22Rv1 (cell line): ENCODE data around the gene DAP3.
A peak's percentile ranks its signal among the peaks of the same experiment; 100 is the strongest.
"Not testable (repeated sequence)": the region's sequence is repeated elsewhere in the genome, so short reads cannot be mapped to it uniquely, and the experiment has no call there.

Experiments
- H3K27ac ChIP-seq: fragments of 450-650 bp; 2 replicates; pipeline ENCODE4 v1.5.1; 2017
- ZFX ChIP-seq: fragments of 450-650 bp; IDR thresholded peaks from 2 replicates; pipeline ENCODE4 v1.6.1; 2017; ENCODE audit warnings: antibody characterized with exemption, borderline replicate concordance
- TF ChIP-seq, protein P1 (sequence below): fragments of 450-650 bp; IDR thresholded peaks from 2 replicates; pipeline ENCODE4 v1.5.1; 2017; ENCODE audit warnings: mild to moderate bottlenecking

DAP3 gene

GRCh38 chr1:155745284-155746228, 56.7 kb downstream of the DAP3 start:
- peak overlapping the region; percentile 83 for H3K27ac ChIP-seq
- TF ChIP-seq, protein P1, sequence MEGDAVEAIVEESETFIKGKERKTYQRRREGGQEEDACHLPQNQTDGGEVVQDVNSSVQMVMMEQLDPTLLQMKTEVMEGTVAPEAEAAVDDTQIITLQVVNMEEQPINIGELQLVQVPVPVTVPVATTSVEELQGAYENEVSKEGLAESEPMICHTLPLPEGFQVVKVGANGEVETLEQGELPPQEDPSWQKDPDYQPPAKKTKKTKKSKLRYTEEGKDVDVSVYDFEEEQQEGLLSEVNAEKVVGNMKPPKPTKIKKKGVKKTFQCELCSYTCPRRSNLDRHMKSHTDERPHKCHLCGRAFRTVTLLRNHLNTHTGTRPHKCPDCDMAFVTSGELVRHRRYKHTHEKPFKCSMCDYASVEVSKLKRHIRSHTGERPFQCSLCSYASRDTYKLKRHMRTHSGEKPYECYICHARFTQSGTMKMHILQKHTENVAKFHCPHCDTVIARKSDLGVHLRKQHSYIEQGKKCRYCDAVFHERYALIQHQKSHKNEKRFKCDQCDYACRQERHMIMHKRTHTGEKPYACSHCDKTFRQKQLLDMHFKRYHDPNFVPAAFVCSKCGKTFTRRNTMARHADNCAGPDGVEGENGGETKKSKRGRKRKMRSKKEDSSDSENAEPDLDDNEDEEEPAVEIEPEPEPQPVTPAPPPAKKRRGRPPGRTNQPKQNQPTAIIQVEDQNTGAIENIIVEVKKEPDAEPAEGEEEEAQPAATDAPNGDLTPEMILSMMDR = 0 out of 2 replicates have a peak, but pooled peaks have one; percentile 12

DNA sequence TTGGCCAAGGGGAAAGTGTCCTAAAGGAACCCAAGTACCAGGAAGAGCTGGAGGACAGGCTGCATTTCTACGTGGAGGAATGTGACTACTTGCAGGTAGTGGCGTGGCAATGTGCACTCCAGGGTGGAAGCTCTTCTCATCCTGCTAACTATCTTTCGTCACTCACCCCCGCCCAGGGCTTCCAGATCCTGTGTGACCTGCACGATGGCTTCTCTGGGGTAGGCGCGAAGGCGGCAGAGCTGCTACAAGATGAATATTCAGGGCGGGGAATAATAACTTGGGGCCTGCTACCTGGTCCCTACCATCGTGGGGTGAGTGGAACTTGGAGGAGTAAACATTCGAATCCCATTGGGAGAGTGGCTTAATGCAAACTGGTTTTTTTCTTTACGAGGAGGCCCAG, 58.7 kb downstream of the DAP3 start:
- not testable (repeated sequence) for H3K27ac ChIP-seq

DNA sequence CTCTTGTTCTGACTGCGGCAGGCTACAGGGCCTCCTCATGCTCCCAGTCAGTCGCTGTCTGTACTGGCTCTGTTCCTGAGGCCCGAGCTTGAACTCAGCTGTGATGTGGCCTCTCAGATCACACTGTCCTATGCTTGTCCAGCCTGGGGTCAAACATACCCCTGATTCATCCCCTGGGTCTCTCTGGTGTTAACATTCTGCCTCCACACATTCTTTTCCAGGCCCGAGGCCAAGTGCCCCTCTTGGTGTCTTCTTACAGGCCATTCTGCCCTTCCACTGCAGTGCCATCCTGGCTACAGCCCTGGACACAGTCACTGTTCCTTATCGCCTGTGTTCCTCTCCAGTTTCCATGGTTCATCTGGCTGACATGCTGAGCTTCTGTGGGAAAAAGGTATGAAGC, 59.2 kb downstream of the DAP3 start:
- not testable (repeated sequence) for H3K27ac ChIP-seq

- not testable (repeated sequence) for H3K27ac ChIP-seq
Measured at GRCh38 chr1:155759017-155759416, 70.1 kb downstream of the DAP3 start.

DNA sequence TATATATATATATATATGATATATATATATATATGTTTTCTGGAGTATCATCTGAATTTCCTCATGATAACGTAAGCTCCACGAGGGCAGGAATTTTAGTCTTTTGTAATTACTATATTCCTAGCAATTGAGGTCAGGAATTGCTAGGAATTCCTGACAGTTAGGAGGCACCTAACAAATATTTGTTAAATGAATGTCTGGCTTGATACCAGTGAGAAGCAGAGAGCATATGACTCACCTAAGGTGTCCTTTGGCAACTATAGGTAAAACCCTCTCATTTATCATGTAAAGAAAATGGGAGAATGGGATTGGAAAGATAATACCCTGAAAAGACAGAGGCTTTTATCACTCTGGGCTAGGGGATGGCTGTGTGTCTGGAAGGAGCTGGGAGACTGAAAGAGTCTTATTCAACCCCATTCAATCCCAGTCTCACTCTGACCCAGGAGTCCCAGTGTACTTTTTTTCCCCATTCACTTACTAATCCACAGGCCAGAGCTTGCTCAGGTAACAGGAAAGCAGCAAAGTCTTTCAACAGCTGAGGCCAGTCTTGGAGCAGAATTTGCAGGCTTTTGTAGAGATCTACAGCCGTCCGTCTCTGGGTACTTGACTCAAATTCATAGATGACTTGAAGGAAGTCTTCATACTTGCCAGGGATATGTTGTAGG, 71.2 kb downstream of the DAP3 start:
- TF ChIP-seq ZFX = no peak
- TF ChIP-seq, protein P1 = no peak
- no peak overlapping the region for H3K27ac ChIP-seq

GRCh38 chr1:155760751-155761475, 72.0 kb downstream of the DAP3 start:
- H3K27ac ChIP-seq = no peak overlapping the region
- TF ChIP-seq ZFX = no peak
- TF ChIP-seq, protein P1 = no peak

DNA sequence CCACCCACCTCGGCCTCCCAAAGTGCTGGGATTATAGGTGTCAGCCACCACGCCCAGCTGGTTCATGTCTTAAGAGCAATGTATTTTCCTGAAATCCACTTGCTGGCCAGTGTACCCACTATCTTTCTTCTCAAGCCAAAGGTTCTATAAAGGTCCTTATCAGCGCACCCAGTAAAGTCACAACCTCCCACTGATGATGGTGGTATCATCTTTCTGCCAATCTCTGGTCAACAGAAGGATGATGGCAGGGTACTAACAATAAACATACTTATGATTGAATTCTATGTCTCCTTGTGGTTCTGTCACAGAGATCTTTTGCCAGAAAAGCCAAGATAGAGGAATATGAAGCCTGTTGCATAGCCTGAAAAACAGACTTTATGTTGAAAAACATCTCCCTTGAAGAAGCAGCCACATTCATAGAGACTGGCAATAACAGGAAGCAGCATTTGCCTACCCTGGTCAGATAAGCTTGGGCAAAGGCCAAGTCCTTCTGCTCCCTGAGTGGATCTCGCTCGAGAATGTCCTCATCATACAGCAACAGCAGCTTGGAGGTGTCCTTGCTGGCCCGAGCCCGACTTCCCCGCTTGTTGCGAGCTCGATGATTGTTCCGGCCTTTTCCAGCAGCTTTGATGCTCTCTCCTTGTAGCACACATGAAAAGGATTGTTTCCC, 73.0 kb downstream of the DAP3 start:
- H3K27ac ChIP-seq = no peak overlapping the region
- TF ChIP-seq ZFX = no peak
- TF ChIP-seq, protein P1 = no peak

DNA sequence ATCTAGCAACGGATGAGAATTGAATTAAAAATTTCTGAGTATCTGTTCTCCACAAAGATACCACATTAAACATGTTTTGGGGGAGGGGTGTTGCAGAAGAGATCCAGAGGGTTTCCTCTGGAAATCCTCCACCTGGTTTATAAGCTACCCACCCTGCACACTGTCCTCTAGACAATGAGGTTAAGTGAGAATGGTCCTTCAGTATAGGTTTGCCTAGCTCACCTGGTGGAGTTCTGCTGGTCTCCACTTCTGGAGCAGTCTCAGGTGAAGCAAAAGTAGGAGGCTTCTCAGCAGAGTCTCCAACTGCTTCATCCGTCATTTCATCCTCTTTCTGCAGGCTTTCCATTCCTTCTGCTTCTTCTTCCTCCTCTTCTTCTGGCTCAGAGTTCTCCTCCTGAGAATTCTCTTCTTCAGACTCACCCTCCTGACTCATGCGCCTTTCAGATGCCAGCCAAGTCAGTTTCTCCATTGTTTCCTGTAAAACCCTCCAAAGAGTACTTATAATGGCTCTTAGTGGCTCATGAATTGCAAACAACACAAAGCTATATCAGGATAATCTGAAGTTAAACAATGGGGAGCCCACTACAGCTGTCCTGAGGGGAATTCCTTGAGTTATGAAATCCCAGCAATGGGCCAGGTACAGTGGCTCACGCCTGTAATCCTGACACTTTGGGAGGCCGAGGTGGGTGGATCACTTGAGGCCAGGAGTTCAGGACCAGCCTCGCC, 74.4 kb downstream of the DAP3 start:
- H3K27ac ChIP-seq = not testable (repeated sequence)

DNA sequence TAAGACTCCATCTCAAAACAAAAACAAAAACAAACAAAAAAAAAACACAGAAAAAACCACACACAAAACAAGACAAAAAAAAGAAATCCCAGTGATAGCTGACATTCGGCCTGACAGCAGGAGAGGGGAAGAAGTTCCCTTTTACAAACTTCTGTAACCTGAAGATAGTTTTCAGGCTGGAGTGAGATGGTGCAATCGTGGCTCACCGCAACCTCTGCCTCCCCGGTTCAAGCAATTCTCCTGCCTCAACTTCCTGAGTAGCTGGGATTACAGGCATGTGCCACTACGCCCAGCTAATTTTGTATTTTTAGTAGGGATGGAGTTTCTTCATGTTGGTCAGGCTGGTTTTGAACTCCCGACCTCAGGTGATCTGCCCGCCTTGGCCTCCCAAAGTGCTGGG, 75.1 kb downstream of the DAP3 start:
- not testable (repeated sequence) for H3K27ac ChIP-seq

DNA sequence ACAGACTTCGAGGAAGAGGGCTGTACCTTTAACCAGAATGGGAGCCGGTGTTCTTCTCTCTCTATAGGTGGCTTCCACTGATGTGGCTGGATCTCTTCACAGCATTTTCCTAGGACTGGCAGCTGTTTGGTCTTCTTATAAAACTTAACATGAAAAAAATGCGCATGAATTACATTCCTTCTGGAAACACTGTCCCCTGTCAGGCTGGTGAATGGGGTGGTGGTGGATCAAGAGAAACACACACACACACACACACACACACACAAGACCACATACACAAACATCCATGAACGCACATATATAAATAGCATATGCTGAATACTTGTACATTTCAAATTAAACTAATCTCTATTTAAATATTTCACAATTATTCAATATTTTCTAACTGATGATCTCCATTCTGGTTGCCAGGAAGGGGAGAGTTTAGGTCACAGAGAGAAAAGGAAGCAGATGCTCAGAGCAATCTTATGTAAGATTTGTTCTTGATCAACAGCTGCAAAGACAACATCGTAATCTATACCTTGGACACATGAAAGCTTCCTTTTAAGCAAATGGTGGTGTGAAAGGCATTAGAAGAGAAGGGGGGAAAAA, 78.6 kb downstream of the DAP3 start:
- not testable (repeated sequence) for H3K27ac ChIP-seq
